AG04450 (cell line): ENCODE data around the gene MIPEP. TPM values are rescaled to one million over a fixed set of nuclear protein-coding genes. Genes with fewer than 3 reads are reported as not detected.
"Not testable (repeated sequence)": the region's sequence is repeated elsewhere in the genome, so short reads cannot be mapped to it uniquely, and the experiment has no call there.

Source experiments
- CTCF ChIA-PET: fragments of 300-600, 350-600 bp; formaldehyde crosslinking; extraction: SDS; loops from one replicate; lab custom pipeline; 2022; ENCODE audit warnings: antibody characterized with exemption, inconsistent platforms; lab: Charles Lee
- POLR2A ChIA-PET: fragments of 350-600 bp; formaldehyde crosslinking; extraction: SDS; loops from one replicate; lab custom pipeline; 2021; ENCODE audit warnings: antibody characterized with exemption, inconsistent platforms; lab: Yijun Ruan, JAX
- DNase-seq: peaks from one replicate; pipeline ENCODE4 v3.0.0-alpha.2; 2011; ENCODE audit warnings: low read depth, low spot score
- H3K27ac ChIP-seq: one replicate; pipeline ENCODE4 v1.5.1; 2012; ENCODE audit warnings: low read depth, low read length, control low read depth
- H3K27me3 ChIP-seq: one replicate; pipeline ENCODE4 v1.6.0; 2012; ENCODE audit warnings: low read length; ENCODE audit not compliant: control insufficient read depth, insufficient read depth
- H3K4me3 ChIP-seq: 2 replicates; pipeline ENCODE4 v1.5.1; 2011; ENCODE audit warnings: mild to moderate bottlenecking, low read depth, low read length, control low read depth
- H3K9me3 ChIP-seq: 2 replicates; pipeline ENCODE4 v1.5.1; 2012; ENCODE audit warnings: low read length; ENCODE audit not compliant: control insufficient read depth, insufficient read depth
- polyA plus RNA-seq: library from polyadenylated mRNA; depleted of rRNA; stranded (reverse); fragments of >200 nt; gene quantifications from 2 replicates; pipeline ENCODE4 v1.2.3, GENCODE V29; 2011
- TF ChIP-seq, protein P1 (sequence below): IDR thresholded peaks from 2 replicates; pipeline ENCODE4 v1.5.1; 2011; ENCODE audit warnings: low read depth, low read length, control low read depth, inconsistent platforms

MIPEP gene
- polyA plus RNA-seq, 1 experiment, result 40.8 TPM

DNA sequence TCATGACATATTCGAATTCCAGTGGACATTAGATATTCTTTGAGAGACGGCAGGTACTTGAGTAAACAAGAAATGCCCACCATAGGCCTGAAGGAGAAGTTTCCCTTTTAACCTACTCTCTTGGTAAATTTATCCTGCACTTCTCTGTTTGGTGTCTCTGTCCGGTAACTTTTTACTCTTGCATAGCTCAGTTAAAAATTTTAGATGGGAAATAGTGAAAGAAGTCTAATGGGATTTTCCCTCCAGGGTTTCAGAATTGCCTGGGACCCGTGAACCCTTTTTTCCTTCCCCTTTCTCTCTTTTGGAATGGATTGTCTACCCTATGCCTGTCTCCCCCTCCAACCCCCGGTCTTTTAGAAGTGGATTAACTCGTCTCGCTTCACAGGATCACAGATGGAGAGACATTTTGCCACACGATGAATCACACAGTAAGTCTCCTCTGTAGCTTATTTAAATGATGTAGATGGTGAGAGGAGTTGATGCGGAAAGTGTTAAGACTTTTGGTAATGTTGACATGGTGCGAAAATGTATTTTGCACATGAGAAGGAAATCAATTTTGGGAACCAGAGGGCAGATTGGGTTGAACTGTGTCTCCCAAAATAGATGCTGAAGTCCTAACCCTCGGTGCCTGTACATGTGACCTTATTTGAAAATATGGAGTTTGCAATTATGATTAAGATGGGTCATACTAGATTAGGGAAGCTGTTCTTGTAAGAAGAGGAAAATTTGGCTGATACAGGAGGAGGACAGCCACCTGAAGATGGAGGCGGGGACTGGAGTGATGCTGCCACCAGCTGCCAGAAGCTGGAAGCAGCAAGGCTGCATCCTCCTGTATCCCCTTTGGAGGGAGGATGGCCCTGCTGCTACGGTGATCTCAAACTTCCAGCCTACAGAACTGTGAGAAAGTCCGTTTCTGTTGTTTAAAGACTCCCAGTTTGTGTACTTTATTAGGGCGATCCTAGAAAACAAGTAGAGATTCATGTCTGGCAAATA, 711 bp upstream of the MIPEP start:
- Histone ChIP-seq H3K27me3 (no peaks in the 10 kb centered on the region), H3K4me3 (peak overlapping the region; percentile 88), H3K9me3 (no peaks in the 10 kb centered on the region; the same call in 1 of the 2 replicates), H3K27ac (peak overlapping the region; percentile 87)
- POLR2A ChIA-PET, result interaction anchor here (2.4 kb wide), 1 partner anchor 9 kb away, joined by 13 read pairs; no protein-coding TSS in a partner anchor
- TF ChIP-seq, protein P1, sequence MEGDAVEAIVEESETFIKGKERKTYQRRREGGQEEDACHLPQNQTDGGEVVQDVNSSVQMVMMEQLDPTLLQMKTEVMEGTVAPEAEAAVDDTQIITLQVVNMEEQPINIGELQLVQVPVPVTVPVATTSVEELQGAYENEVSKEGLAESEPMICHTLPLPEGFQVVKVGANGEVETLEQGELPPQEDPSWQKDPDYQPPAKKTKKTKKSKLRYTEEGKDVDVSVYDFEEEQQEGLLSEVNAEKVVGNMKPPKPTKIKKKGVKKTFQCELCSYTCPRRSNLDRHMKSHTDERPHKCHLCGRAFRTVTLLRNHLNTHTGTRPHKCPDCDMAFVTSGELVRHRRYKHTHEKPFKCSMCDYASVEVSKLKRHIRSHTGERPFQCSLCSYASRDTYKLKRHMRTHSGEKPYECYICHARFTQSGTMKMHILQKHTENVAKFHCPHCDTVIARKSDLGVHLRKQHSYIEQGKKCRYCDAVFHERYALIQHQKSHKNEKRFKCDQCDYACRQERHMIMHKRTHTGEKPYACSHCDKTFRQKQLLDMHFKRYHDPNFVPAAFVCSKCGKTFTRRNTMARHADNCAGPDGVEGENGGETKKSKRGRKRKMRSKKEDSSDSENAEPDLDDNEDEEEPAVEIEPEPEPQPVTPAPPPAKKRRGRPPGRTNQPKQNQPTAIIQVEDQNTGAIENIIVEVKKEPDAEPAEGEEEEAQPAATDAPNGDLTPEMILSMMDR, result peak; percentile 28
- DNase-seq, result no peak
- CTCF ChIA-PET, result interaction anchor here (0.7 to 3.3 kb wide), 24 partner anchors 9 to 565 kb away, joined by 3 to 20 read pairs (median 4); partner anchors contain the start of gene TNFRSF19

DNA sequence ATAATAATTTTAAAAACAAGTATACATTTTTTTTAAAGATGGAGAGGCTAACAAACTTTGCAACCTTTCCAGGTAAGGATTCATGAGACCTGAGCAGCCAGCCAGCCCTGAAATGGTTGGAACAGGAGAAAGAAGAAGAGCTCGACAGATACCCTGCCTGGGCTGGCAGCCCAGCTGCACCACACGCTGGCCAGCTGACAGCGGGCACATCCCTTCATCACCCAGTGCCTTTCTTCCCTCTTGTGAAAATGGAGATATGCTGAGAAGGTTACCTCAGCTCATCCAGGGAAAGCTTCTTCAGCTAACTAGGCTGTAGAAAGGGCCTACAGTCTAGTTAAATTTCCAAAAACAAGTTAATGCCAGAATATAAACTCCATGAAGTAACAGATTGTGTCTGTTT, 4.8 kb downstream of the MIPEP start:
- H3K27me3 ChIP-seq, CTCF ChIA-PET, DNase-seq, H3K4me3 ChIP-seq, H3K9me3 ChIP-seq, H3K27ac ChIP-seq, POLR2A ChIA-PET: not testable (repeated sequence)

DNA sequence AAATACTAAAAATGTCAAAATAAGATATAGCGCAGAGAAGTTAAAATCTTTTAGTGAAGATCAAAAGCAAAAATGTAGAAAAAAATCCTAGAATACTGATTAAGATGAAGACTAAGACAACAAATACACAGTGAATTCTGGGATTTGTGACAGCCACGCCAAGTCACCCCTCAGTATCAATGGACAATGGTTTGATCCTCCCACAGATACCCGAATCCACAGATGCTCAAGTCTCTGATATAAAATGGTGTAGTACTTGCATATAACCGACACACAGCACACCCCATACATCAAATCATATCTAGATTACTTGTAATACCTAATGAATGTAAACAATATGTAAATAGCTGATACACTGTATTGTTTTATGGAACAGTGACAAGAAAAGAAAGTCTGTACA, 5.9 kb downstream of the MIPEP start:
- TF ChIP-seq, protein P1, result no peak
- Histone ChIP-seq H3K27ac (no peak overlapping the region), H3K27me3 (no peaks in the 10 kb centered on the region), H3K4me3 (no peak overlapping the region), H3K9me3 (no peaks in the 10 kb centered on the region)
- DNase-seq, result no peak
- POLR2A ChIA-PET, result no interaction called here
- CTCF ChIA-PET, result no interaction called here

DNA sequence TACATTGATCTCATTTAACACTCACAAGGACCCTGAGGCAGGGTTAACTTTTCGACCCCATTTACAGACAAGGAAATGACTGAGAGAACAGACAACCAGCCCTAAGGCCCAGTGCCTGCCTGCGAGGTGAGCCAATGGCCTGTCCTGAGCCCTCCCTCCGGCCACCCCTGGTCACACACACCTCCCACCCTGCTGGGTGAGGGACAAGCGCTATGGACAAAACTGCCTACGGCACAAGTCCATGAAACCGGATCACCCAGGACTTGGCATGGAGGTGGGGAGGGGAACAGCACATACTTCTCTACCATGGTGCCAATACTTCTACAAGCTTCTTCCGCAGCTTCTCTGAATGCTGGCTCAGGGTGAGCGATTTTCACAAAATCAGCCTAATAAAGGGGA, 7.8 kb downstream of the MIPEP start:
- H3K9me3 ChIP-seq, CTCF ChIA-PET, DNase-seq, POLR2A ChIA-PET, H3K27ac ChIP-seq, H3K4me3 ChIP-seq, H3K27me3 ChIP-seq: not testable (repeated sequence)

DNA sequence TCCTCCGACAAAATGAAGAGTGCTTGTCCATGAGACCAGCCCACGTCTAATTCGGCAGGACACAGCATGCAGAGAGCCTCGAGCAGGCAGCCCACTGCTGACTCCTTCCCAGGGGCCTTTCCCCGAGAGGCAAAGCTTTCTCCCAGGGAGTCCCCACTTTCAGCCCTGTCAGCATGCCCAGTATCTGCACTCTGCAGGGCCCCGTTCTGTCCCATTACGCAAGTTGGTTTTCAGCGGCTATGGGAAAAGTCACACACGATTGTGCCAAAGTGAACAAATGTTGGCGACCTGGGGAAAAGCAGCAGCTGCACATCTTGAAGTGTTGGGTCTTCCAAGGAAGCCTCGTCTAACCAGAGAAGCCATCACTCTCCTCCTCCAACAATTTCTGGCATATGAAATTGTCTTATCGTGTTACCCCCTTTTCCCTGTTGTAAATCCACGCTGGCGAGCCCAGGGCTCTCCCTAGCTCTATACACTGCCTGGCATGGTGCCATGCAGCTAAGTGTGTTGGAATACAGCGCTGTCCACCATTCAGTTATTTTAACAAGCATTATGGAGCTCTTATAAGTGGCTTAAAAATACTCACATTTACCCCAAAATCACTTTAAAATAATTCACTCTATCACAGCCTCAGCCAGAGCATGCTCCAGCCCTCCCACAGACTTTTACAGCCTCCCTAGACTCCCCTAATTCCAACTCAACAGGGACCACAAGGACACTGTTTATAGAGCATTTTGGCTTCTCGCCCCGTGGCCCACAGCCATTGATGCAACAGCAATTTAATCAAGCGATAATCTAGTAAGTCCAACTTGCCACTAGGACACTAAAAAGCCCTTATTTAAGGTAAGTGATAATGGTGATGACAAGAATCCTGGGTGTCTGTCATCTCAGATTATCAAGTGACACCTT, 8.5 kb downstream of the MIPEP start:
- CTCF ChIA-PET, H3K27me3 ChIP-seq, DNase-seq, POLR2A ChIA-PET, H3K9me3 ChIP-seq, H3K27ac ChIP-seq, H3K4me3 ChIP-seq: not testable (repeated sequence)

DNA sequence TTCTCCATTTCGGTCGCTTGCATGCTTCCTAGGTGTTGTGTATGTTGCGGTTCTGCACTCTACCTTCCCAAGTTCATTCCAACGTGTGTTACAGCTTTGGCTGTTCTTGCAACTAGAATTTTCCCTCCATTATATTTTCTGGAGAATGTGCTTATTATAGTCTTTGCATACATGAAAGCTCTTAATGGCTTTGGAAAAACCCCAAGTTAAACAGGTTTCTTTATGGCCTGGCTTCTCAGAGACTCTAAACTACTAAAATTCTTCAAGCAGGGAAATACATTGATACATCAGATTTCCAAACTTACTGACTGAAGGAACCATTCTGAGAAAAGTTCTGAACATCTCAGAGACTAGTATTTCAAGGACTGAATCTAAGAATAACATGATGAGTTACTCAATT, 11.9 kb downstream of the MIPEP start:
- no peak for DNase-seq
- no peak overlapping the region for H3K27ac ChIP-seq
- no peaks in the 10 kb centered on the region for H3K9me3 ChIP-seq
- CTCF ChIA-PET, result interaction anchor here (0.6 to 1.2 kb wide), 4 partner anchors 82 to 535 kb away, joined by 3 read pairs; no protein-coding TSS in a partner anchor
- POLR2A ChIA-PET, result no interaction called here
- TF ChIP-seq, protein P1, result no peak
- no peak overlapping the region for H3K4me3 ChIP-seq
- no peaks in the 10 kb centered on the region for H3K27me3 ChIP-seq
